Bronchial epithelial cell (primary cell): ENCODE data around the gene GALNT13. TPM values are rescaled to one million over a fixed set of nuclear protein-coding genes. Genes with fewer than 3 reads are reported as not detected.

Experiments
- DNase-seq: peaks from one replicate; pipeline ENCODE4 v3.0.0-alpha.2; 2010; ENCODE audit warnings: low read depth
- FAIRE-seq: peaks from 2 replicates; lab custom pipeline; 2011; peaks lifted over from hg19 to GRCh38; lab: Jason Lieb, UNC
- H3K27me3 ChIP-seq: 2 replicates; pipeline ENCODE4 v1.5.1; 2011; ENCODE audit warnings: low read length; ENCODE audit not compliant: control insufficient read depth, insufficient read depth
- H3K36me3 ChIP-seq: 2 replicates; pipeline ENCODE4 v1.5.1; 2011; ENCODE audit warnings: low read length; ENCODE audit not compliant: control insufficient read depth, insufficient read depth
- H3K4me3 ChIP-seq: 2 replicates; pipeline ENCODE4 v1.5.1; 2011; ENCODE audit warnings: mild to moderate bottlenecking, low read depth, low read length, control low read depth
- CTCF ChIP-seq: IDR thresholded peaks from 2 replicates; pipeline ENCODE4 v1.5.1; 2011; ENCODE audit warnings: mild to moderate bottlenecking, moderate library complexity, low read length, control low read depth, inconsistent platforms; ENCODE audit not compliant: insufficient read depth, severe bottlenecking
- total RNA-seq: library from RNA; depleted of rRNA; stranded (reverse); fragments of >200 nt; gene quantifications from 2 replicates; pipeline ENCODE4 v1.2.1, GENCODE V29; 2014

Gene GALNT13
- total RNA-seq, 1 donor from 2014 or later: 1.3 TPM

- Histone ChIP-seq H3K36me3 (no peaks in the 10 kb centered on the region), H3K27me3 (no peaks in the 10 kb centered on the region), H3K4me3 (no peak overlapping the region)
- DNase-seq: no peak
- no peak for FAIRE-seq
- no peak for TF ChIP-seq CTCF
Observed at GRCh38 chr2:154198866-154199265, 327.1 kb downstream of the GALNT13 start.

- no peaks in the 10 kb centered on the region for H3K27me3 ChIP-seq
- FAIRE-seq (no peak), DNase-seq (no peak)
- H3K4me3 ChIP-seq: no peak overlapping the region
- H3K36me3 ChIP-seq: no peaks in the 10 kb centered on the region
- TF ChIP-seq CTCF: no peak
Observed at GRCh38 chr2:154203206-154203605, 331.5 kb downstream of the GALNT13 start.

- Histone ChIP-seq H3K36me3 (no peaks in the 10 kb centered on the region), H3K27me3 (no peaks in the 10 kb centered on the region), H3K4me3 (no peak overlapping the region)
- FAIRE-seq: no peak
- no peak for TF ChIP-seq CTCF
- DNase-seq: no peak
Observed at GRCh38 chr2:154203902-154204301, 332.2 kb downstream of the GALNT13 start.

- no peaks in the 10 kb centered on the region for H3K36me3 ChIP-seq
- no peaks in the 10 kb centered on the region for H3K27me3 ChIP-seq
- TF ChIP-seq CTCF: no peak
- no peak overlapping the region for H3K4me3 ChIP-seq
- FAIRE-seq (no peak), DNase-seq (peak; percentile 20)
Observed at GRCh38 chr2:154207288-154208047, 335.7 kb downstream of the GALNT13 start.

GRCh38 chr2:154223726-154224125 is 352.0 kb downstream of the GALNT13 start:
- FAIRE-seq (no peak), DNase-seq (no peak)
- TF ChIP-seq CTCF: no peak
- no peaks in the 10 kb centered on the region for H3K36me3 ChIP-seq
- H3K4me3 ChIP-seq: no peak overlapping the region
- H3K27me3 ChIP-seq: no peaks in the 10 kb centered on the region

- no peak for TF ChIP-seq CTCF
- DNase-seq: no peak
Observed at GRCh38 chr2:154226931-154227330, 355.2 kb downstream of the GALNT13 start.

More at GRCh38 chr2:154226931-154227330, 355.2 kb downstream of the GALNT13 start:
- H3K4me3 ChIP-seq: no peak overlapping the region
- H3K27me3 ChIP-seq: no peaks in the 10 kb centered on the region
- no peak for FAIRE-seq
- H3K36me3 ChIP-seq: no peaks in the 10 kb centered on the region
